GM19023 (cell line): Measurements from ENCODE around the gene RCAN1.

Experiments
- ATAC-seq: cut with Tn5 transposase; IDR thresholded peaks from one replicate; pipeline ENCODE4 v1.9.1; 2021; ENCODE audit warnings: mild to moderate bottlenecking, moderate library complexity; ENCODE audit not compliant: unreplicated experiment

RCAN1 gene

GRCh38 chr21:34602061-34602460 is 12.9 kb downstream of the RCAN1 start:
- no peak for ATAC-seq

GRCh38 chr21:34599534-34600101 is 15.3 kb downstream of the RCAN1 start:
- no peak for ATAC-seq

GRCh38 chr21:34598931-34599400 is 15.9 kb downstream of the RCAN1 start:
- ATAC-seq = no peak

- no peak for ATAC-seq
Observed at GRCh38 chr21:34597406-34597805, 17.5 kb downstream of the RCAN1 start.

- no peak for ATAC-seq
Observed at GRCh38 chr21:34596561-34597271, 18.2 kb downstream of the RCAN1 start.

- no peak for ATAC-seq
Observed at GRCh38 chr21:34595457-34595856, 19.5 kb downstream of the RCAN1 start.

- ATAC-seq = no peak
Observed at GRCh38 chr21:34594566-34595234, 20.2 kb downstream of the RCAN1 start.

- no peak for ATAC-seq
Observed at GRCh38 chr21:34593954-34594531, 20.9 kb downstream of the RCAN1 start.

GRCh38 chr21:34593423-34593822 is 21.5 kb downstream of the RCAN1 start:
- ATAC-seq = no peak

GRCh38 chr21:34592120-34592955 is 22.6 kb downstream of the RCAN1 start:
- ATAC-seq = no peak

GRCh38 chr21:34590520-34590919 is 24.4 kb downstream of the RCAN1 start:
- ATAC-seq = no peak

GRCh38 chr21:34589511-34590282 is 25.2 kb downstream of the RCAN1 start:
- no peak for ATAC-seq

GRCh38 chr21:34583926-34584563 is 30.9 kb downstream of the RCAN1 start:
- no peak for ATAC-seq

GRCh38 chr21:34582506-34583150 is 32.3 kb downstream of the RCAN1 start:
- no peak for ATAC-seq

- ATAC-seq = no peak
Observed at GRCh38 chr21:34580181-34580700, 34.7 kb downstream of the RCAN1 start.

GRCh38 chr21:34579411-34579810 is 35.5 kb downstream of the RCAN1 start:
- no peak for ATAC-seq

GRCh38 chr21:34576041-34576511 is 38.8 kb downstream of the RCAN1 start:
- ATAC-seq = no peak

GRCh38 chr21:34574601-34575529 is 40.0 kb downstream of the RCAN1 start:
- ATAC-seq = no peak
